CD4-positive, alpha-beta T cell treated with Interleukin-15 for 1 hour (primary cell): Measurements from ENCODE around the gene ARSK.

Experiments
- DNase-seq: peaks from one replicate; pipeline ENCODE4 v3.0.0-alpha.2; 2020

The ARSK gene

GRCh38 chr5:95652849-95653248 lies 97.9 kb downstream of the ARSK start:
- no peak for DNase-seq

GRCh38 chr5:95654196-95654595 lies 99.3 kb downstream of the ARSK start:
- no peak for DNase-seq
